ENCODE measurements around the gene HSPB1.
A peak's percentile ranks its signal among the peaks of the same experiment; 100 is the strongest.

DNA sequence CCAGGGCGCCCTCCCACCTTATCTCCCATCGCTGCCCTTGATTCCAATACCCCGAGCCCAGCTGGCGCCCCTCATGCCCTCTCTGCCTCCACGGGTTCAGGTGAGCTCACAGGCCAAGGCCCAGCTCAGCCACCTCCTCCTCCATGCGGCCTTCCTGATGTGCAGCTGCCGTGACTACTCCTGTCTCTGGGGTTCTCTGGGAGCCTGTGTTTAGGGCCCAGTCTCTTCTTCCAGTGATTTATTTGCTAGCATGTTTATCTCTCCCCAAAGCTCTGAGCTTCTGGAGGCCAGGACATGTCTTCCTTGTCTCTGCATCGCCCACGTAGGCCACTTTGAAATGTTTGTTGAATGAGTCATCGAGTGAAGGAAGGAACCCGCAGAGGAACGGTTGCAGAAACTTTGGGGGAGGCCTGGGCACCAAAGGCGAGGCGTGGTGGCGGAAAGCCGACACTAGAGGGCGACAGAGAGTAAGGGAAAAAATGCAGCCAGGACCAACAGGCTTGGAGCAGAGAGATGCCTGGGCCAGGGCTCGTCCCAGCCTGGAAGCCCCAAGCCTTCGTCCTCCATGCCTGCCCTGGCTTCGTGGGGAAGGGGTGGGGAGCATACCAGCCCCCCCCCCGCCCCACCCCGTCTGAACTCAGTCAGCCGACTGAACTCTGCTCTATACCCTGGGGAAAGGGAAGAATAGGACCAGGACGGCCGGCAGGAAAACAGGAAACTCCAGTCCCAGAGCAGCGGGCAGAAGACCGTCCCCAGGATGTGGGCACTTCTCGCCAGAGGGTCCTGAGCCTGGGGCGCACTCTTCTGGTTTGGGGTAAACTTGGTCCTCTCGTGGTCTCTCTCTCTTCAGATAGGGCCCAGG, 10.9 kb upstream of the HSPB1 start:
- TF ChIP-seq, protein P1, sequence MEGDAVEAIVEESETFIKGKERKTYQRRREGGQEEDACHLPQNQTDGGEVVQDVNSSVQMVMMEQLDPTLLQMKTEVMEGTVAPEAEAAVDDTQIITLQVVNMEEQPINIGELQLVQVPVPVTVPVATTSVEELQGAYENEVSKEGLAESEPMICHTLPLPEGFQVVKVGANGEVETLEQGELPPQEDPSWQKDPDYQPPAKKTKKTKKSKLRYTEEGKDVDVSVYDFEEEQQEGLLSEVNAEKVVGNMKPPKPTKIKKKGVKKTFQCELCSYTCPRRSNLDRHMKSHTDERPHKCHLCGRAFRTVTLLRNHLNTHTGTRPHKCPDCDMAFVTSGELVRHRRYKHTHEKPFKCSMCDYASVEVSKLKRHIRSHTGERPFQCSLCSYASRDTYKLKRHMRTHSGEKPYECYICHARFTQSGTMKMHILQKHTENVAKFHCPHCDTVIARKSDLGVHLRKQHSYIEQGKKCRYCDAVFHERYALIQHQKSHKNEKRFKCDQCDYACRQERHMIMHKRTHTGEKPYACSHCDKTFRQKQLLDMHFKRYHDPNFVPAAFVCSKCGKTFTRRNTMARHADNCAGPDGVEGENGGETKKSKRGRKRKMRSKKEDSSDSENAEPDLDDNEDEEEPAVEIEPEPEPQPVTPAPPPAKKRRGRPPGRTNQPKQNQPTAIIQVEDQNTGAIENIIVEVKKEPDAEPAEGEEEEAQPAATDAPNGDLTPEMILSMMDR (conservative IDR thresholded peaks at IDR 0.05 in 1 of 2, IDR thresholded peaks at IDR 0.05 in 1 of 2; ENCODE audit: low read depth in 1 of 2, low read length in 2 of 2): peak; percentile 93
- TF ChIP-seq EZH2 (IDR thresholded peaks at IDR 0.05; ENCODE audit: low read length, missing control alignments): no peak

Data from fibroblast of lung (primary cell).